ENCODE data around the gene CDC20B. TPM values are rescaled to one million over a fixed set of nuclear protein-coding genes. Genes with fewer than 3 reads are reported as not detected.
A peak's percentile ranks its signal among the peaks of the same experiment; 100 is the strongest.

CDC20B gene
- total and polyA plus RNA-seq, 2 donors from 2014 or later, result 0.88 TPM; not detected in 1

DNA sequence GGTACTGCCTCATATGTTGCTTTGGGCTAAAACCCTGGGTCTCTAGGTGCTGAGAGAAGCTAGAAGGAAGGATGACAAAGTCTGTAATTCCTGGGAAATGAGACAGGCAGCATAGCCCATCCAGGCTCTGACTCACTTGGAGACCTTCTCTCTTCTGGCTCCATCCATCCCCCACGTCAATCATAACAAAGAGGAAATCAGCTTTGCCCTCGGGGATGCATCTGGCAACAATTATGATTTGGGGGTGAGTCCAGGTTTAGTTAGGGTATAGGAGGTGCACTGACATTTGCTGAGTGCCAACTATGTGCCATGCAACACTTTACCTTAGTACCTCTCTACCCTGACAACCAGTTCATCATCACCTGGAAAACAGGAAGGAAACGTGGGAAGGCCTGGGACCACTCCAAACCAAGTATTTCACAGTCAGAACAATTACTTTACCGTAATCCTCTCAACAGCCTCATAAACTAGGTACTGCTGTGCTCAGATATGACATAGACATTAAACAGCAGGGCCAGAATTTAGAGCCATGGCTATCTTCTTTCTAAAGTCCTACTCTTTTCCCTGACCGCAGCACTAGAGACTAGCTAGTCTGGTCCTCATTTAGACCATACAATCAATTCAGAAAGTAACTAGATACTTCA is 109.6 kb downstream of the CDC20B start:
- TF ChIP-seq, protein P1, sequence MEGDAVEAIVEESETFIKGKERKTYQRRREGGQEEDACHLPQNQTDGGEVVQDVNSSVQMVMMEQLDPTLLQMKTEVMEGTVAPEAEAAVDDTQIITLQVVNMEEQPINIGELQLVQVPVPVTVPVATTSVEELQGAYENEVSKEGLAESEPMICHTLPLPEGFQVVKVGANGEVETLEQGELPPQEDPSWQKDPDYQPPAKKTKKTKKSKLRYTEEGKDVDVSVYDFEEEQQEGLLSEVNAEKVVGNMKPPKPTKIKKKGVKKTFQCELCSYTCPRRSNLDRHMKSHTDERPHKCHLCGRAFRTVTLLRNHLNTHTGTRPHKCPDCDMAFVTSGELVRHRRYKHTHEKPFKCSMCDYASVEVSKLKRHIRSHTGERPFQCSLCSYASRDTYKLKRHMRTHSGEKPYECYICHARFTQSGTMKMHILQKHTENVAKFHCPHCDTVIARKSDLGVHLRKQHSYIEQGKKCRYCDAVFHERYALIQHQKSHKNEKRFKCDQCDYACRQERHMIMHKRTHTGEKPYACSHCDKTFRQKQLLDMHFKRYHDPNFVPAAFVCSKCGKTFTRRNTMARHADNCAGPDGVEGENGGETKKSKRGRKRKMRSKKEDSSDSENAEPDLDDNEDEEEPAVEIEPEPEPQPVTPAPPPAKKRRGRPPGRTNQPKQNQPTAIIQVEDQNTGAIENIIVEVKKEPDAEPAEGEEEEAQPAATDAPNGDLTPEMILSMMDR (IDR thresholded peaks at IDR 0.05; ENCODE audit: borderline replicate concordance, extremely low read depth, insufficient read depth), result no peak
- H3K9ac ChIP-seq (ENCODE audit: low read length in 3 of 3), result no peak overlapping the region
- no peaks in the 10 kb centered on the region for H3K36me3 ChIP-seq (ENCODE audit: control insufficient read depth in 2 of 3, insufficient read depth in 3 of 3, low read length in 3 of 3)
- DNase-seq, result no peak
- no peaks in the 10 kb centered on the region for H3K9me3 ChIP-seq (ENCODE audit: control insufficient read depth in 2 of 3, insufficient read depth in 1 of 3, low read length in 3 of 3)
- H3K4me1 ChIP-seq (ENCODE audit: control insufficient read depth in 2 of 3, insufficient read depth in 2 of 3, low read depth in 1 of 3, low read length in 3 of 3), result no peaks in the 10 kb centered on the region
- FAIRE-seq, result no peak
- H3K27ac ChIP-seq (ENCODE audit: low read depth in 2 of 2, low read length in 2 of 2), result no peak overlapping the region
- no peaks in the 10 kb centered on the region for H3K27me3 ChIP-seq (ENCODE audit: control insufficient read depth, insufficient read depth, low read length)
- no peak overlapping the region for H3K4me3 ChIP-seq (ENCODE audit: low read length in 3 of 3)
- intact Hi-C loops (cut with DNase I), result no loop called here

Small RNA genes within 50 kb of the gene (microRNA-seq; reads per million reads assigned to microRNA genes)
- gene MIR449A (18.9 reads per million, percentile 30 among the genes with 10 or more reads in this experiment), gene MIR449B (not detected), gene MIR449C (1.7 reads per million)

Other genes with a start within 250 kb of the CDC20B start
- 0.38 TPM for gene ESM1, start 187.6 kb downstream of the CDC20B start, total RNA-seq
- 6.1 TPM for gene ESM1, start 187.6 kb downstream of the CDC20B start, polyA plus RNA-seq (ENCODE audit: insufficient read depth, low read depth, low replicate concordance)
- 4.4 TPM for gene GZMK, start 148.9 kb downstream of the CDC20B start, total RNA-seq
- 0.69 TPM for gene GZMK, start 148.9 kb downstream of the CDC20B start, polyA plus RNA-seq (ENCODE audit: insufficient read depth, low read depth, low replicate concordance)
- 6.1 TPM for gene GZMA, start 70.5 kb downstream of the CDC20B start, total RNA-seq
- 2.2 TPM for gene GZMA, start 70.5 kb downstream of the CDC20B start, polyA plus RNA-seq (ENCODE audit: insufficient read depth, low read depth, low replicate concordance)
- gene GPX8, start 13.0 kb downstream of the CDC20B start, total RNA-seq, result 29.7 TPM
- gene GPX8, start 13.0 kb downstream of the CDC20B start, polyA plus RNA-seq (ENCODE audit: insufficient read depth, low read depth, low replicate concordance), result 13.5 TPM
- gene MCIDAS, start 54.1 kb upstream of the CDC20B start, total RNA-seq, result 0.13 TPM
- gene MCIDAS, start 54.1 kb upstream of the CDC20B start, polyA plus RNA-seq (ENCODE audit: insufficient read depth, low read depth, low replicate concordance), result not detected
- 5.9 TPM for gene CCNO, start 60.4 kb upstream of the CDC20B start, total RNA-seq
- gene CCNO, start 60.4 kb upstream of the CDC20B start, polyA plus RNA-seq (ENCODE audit: insufficient read depth, low read depth, low replicate concordance), result 2.1 TPM
- gene DHX29, start 134.5 kb upstream of the CDC20B start, total RNA-seq, result 28.0 TPM
- 13.5 TPM for gene DHX29, start 134.5 kb upstream of the CDC20B start, polyA plus RNA-seq (ENCODE audit: insufficient read depth, low read depth, low replicate concordance)
- 69.7 TPM for gene MTREX, start 134.8 kb upstream of the CDC20B start, total RNA-seq
- 19.3 TPM for gene MTREX, start 134.8 kb upstream of the CDC20B start, polyA plus RNA-seq (ENCODE audit: insufficient read depth, low read depth, low replicate concordance)